Measurements from ENCODE around the gene ARHGAP28. TPM values are rescaled to one million over a fixed set of nuclear protein-coding genes. Genes with fewer than 3 reads are reported as not detected.

ARHGAP28 gene
- total and polyA plus RNA-seq, 12 donors: 0.35 to 5.3 (median 2.2) TPM

DNA sequence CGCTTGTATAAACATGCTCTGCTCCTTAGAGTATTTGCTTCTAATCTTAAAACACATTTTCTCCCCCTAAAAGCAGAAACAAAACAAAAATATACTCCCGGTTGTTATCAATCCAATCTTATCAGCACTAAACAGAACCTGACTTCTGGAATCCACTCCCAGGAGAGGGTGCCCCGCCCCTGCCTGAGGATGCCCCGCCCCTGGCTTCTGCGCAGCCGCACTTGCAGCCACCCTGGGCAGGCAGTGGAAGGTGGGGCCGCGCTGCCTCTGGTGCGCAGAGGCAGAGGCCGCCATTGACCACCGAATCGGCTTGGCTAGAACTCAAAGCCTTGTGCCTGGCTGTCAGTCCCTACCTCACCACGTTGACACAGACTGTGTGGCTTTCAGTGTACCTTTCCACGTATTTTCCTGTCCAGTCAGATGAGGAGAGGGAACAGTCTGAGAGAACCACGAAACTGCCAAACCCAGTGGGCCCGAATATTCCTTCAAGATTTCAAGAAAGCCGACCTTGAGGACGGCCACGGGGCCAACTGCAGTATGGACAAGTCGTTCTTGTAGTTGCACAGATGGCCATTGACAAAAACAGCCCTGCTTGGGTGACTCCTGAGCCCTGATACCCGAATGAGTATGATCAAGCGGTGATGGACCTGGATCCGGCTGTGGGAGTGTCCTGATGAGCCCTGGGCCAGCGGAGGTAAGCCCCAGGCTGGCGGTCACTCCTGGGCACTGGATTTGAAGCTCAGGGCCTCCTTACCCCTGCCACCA, 46.2 kb upstream of the ARHGAP28 start:
- intact Hi-C loops (cut with DNase I): loop anchor here in 1 of 10 donors (10.0 kb wide), 1 partner anchor 192 kb away; no protein-coding TSS in a partner anchor
- no peaks in the 10 kb centered on the region for H3K36me3 ChIP-seq
- H3K27ac ChIP-seq: peak overlapping the region in 1 of 10 donors; percentile 51
- TF ChIP-seq, protein P1, sequence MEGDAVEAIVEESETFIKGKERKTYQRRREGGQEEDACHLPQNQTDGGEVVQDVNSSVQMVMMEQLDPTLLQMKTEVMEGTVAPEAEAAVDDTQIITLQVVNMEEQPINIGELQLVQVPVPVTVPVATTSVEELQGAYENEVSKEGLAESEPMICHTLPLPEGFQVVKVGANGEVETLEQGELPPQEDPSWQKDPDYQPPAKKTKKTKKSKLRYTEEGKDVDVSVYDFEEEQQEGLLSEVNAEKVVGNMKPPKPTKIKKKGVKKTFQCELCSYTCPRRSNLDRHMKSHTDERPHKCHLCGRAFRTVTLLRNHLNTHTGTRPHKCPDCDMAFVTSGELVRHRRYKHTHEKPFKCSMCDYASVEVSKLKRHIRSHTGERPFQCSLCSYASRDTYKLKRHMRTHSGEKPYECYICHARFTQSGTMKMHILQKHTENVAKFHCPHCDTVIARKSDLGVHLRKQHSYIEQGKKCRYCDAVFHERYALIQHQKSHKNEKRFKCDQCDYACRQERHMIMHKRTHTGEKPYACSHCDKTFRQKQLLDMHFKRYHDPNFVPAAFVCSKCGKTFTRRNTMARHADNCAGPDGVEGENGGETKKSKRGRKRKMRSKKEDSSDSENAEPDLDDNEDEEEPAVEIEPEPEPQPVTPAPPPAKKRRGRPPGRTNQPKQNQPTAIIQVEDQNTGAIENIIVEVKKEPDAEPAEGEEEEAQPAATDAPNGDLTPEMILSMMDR (IDR thresholded peaks at IDR 0.05): no peak
- peaks cover 0 to 7% (median 3%) of the 10 kb centered on the region in 9 donors for H3K4me1 ChIP-seq
- ATAC-seq (peak in 7 of 8 donors; percentile 31 to 97 (median 85)), DNase-seq (peak; percentile 51 to 66)
- H3K9me3 ChIP-seq: no peaks in the 10 kb centered on the region
- H3K27me3 ChIP-seq: peaks cover 0 to 8% (median 0%) of the 10 kb centered on the region in 7 donors
- peak overlapping the region in 2 of 10 donors; percentile 16 to 19 for H3K4me3 ChIP-seq
- 81 to 83% methylated on average over 25 of the region's 25 CpGs for WGBS, 2 donors

- Histone ChIP-seq H3K4me3 (no peak overlapping the region), H3K9me3 (no peaks in the 10 kb centered on the region), H3K36me3 (no peaks in the 10 kb centered on the region), H3K27me3 (peaks cover 0 to 8% (median 0%) of the 10 kb centered on the region in 7 donors), H3K4me1 (peaks cover 0 to 4% (median under 1%) of the 10 kb centered on the region in 9 donors), H3K27ac (no peak overlapping the region)
- DNase-seq (no peak), ATAC-seq (no peak)
- TF ChIP-seq, protein P1 (IDR thresholded peaks at IDR 0.05): no peak
- intact Hi-C loops (cut with DNase I): loop anchor here in 1 of 10 donors (10.0 kb wide), 1 partner anchor 187 kb away; no protein-coding TSS in a partner anchor
Measured at GRCh38 chr18:6687676-6688075, 41.8 kb upstream of the ARHGAP28 start.

GRCh38 chr18:6708890-6709289, 20.6 kb upstream of the ARHGAP28 start:
- Histone ChIP-seq H3K36me3 (no peaks in the 10 kb centered on the region), H3K4me3 (no peak overlapping the region), H3K4me1 (no peaks in the 10 kb centered on the region), H3K27ac (no peak overlapping the region), H3K9me3 (peaks cover 0 to 8% (median 0%) of the 10 kb centered on the region in 11 donors), H3K27me3 (no peaks in the 10 kb centered on the region)
- TF ChIP-seq, protein P1 (IDR thresholded peaks at IDR 0.05): no peak
- DNase-seq (no peak), ATAC-seq (peak in 1 of 8 donors; percentile 56)
- WGBS, 2 donors: 73 to 83% methylated on average over 1 of the region's 1 CpG
- intact Hi-C loops (cut with DNase I): no loop called here

- Histone ChIP-seq H3K4me3 (no peak overlapping the region), H3K4me1 (no peaks in the 10 kb centered on the region), H3K27me3 (no peaks in the 10 kb centered on the region), H3K36me3 (no peaks in the 10 kb centered on the region), H3K27ac (no peak overlapping the region), H3K9me3 (no peaks in the 10 kb centered on the region)
- no peak for DNase-seq
- no peak for ATAC-seq
- intact Hi-C loops (cut with DNase I): no loop called here
- 40 to 89% methylated on average over 1 of the region's 1 CpG for WGBS, 2 donors
- TF ChIP-seq, protein P1 (IDR thresholded peaks at IDR 0.05): no peak
Measured at GRCh38 chr18:6711467-6711866, 18.0 kb upstream of the ARHGAP28 start.
